ENCODE measurements around the gene PITPNM3.

Gene PITPNM3

GRCh38 chr17:6422654-6423241, 133.6 kb downstream of the PITPNM3 start:
- TF ChIP-seq SPI1 (IDR thresholded peaks at IDR 0.05; ENCODE audit: low read depth, low read length) (no peak), TAF1 (IDR thresholded peaks at IDR 0.05; ENCODE audit: low read depth, low read length) (no peak), POLR2AphosphoS5 (IDR thresholded peaks at IDR 0.05; ENCODE audit: low read depth, low read length) (no peak)
- no peak for DNase-seq (ENCODE audit: insufficient read length, low spot score)
- FAIRE-seq = no peak

DNA sequence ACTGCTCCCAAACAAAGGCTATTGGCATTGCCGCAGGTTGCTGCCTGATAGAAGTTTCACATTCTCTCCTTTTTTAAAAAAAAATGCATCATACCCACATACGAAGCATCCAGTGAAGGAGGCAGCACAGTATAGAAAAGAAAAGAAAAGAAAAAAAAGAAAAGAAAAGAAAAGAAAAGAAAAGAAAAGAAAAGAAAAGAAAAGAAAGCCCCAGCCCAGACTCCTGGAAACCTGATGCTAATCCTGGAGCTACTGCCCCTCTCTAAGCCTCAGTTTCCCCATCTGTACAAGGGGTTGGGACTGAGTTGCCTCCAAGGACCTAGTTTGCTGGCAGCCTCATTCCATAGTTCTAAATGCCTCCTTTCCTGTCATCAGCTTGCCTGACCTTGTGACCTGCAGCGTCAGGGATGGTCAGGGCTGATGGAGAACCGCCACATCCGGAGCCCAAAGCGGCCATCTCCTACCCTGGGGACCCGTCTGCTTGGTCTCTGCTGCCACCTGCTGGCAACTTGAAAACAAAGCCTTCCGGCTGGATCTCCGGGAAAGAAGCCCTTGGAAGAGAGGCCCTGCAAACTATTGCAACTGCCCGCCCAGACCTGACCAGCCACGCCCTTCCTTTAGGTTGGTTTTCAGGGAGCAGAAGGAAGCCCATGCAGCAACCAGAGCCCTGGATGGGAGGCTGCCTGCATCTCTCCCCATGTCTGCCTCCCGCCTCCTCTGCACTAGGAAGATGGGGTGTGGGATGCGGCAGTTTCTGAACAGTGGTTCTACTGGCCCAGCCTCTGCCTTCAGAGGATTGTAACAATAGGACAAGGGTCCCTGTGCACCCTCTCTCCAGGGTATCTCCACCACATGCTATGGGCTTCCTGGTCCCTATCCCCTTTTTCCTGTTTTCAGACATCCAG, 134.4 kb downstream of the PITPNM3 start:
- FAIRE-seq (no peak), DNase-seq (ENCODE audit: insufficient read length, low spot score) (peak; percentile 75)
- no peak for TF ChIP-seq POLR2A (IDR thresholded peaks at IDR 0.05; ENCODE audit: low read depth, low read length)
- no peak for TF ChIP-seq TAF1 (IDR thresholded peaks at IDR 0.05; ENCODE audit: low read depth, low read length)
- no peak for TF ChIP-seq PAX5 (IDR thresholded peaks at IDR 0.05; ENCODE audit: insufficient read depth, low read length, severe bottlenecking)
- no peak for TF ChIP-seq POU2F2 (IDR thresholded peaks at IDR 0.05; ENCODE audit: low read depth, low read length)
- TF ChIP-seq SPI1 (IDR thresholded peaks at IDR 0.05; ENCODE audit: low read depth, low read length) = no peak
- TF ChIP-seq POLR2AphosphoS5 (IDR thresholded peaks at IDR 0.05; ENCODE audit: low read depth, low read length) = no peak

GRCh38 chr17:6420173-6420641, 136.1 kb downstream of the PITPNM3 start:
- DNase-seq (ENCODE audit: insufficient read length, low spot score) (no peak), FAIRE-seq (no peak)
- TF ChIP-seq PAX5 (IDR thresholded peaks at IDR 0.05; ENCODE audit: insufficient read depth, low read length, severe bottlenecking) = no peak
- no peak for TF ChIP-seq TAF1 (IDR thresholded peaks at IDR 0.05; ENCODE audit: low read depth, low read length)
- no peak for TF ChIP-seq POU2F2 (IDR thresholded peaks at IDR 0.05; ENCODE audit: low read depth, low read length)
- no peak for TF ChIP-seq POLR2AphosphoS5 (IDR thresholded peaks at IDR 0.05; ENCODE audit: low read depth, low read length)
- no peak for TF ChIP-seq POLR2A (IDR thresholded peaks at IDR 0.05; ENCODE audit: low read depth, low read length)
- no peak for TF ChIP-seq SPI1 (IDR thresholded peaks at IDR 0.05; ENCODE audit: low read depth, low read length)

GRCh38 chr17:6415616-6416015, 140.7 kb downstream of the PITPNM3 start:
- FAIRE-seq (no peak), DNase-seq (ENCODE audit: insufficient read length, low spot score) (no peak)
- TF ChIP-seq PAX5 (IDR thresholded peaks at IDR 0.05; ENCODE audit: insufficient read depth, low read length, severe bottlenecking) (no peak), TAF1 (IDR thresholded peaks at IDR 0.05; ENCODE audit: low read depth, low read length) (no peak), POU2F2 (IDR thresholded peaks at IDR 0.05; ENCODE audit: low read depth, low read length) (no peak), POLR2A (IDR thresholded peaks at IDR 0.05; ENCODE audit: low read depth, low read length) (no peak), SPI1 (IDR thresholded peaks at IDR 0.05; ENCODE audit: low read depth, low read length) (no peak), POLR2AphosphoS5 (IDR thresholded peaks at IDR 0.05; ENCODE audit: low read depth, low read length) (no peak)

DNA sequence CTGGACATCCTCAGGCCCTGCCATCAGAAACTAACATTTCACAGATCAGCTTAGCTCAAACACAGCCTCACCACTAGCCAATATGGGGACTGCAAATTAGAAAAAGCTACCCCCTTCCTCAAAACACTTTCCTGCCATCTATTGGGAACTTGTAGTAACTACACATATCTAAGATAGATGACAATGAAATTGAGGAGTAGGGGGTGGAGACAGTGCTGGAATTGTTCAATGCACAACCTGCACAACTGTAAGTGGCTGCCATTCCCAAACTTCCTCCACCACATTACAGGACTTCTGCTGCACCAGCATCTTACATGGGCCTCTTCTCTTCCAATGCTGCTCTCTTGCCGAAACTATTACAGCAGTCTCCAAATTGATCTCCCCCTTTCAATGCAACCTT, 143.3 kb downstream of the PITPNM3 start:
- TF ChIP-seq POU2F2 (IDR thresholded peaks at IDR 0.05; ENCODE audit: low read depth, low read length) = no peak
- no peak for TF ChIP-seq POLR2AphosphoS5 (IDR thresholded peaks at IDR 0.05; ENCODE audit: low read depth, low read length)
- TF ChIP-seq SPI1 (IDR thresholded peaks at IDR 0.05; ENCODE audit: low read depth, low read length) = no peak
- TF ChIP-seq TAF1 (IDR thresholded peaks at IDR 0.05; ENCODE audit: low read depth, low read length) = no peak
- TF ChIP-seq POLR2A (IDR thresholded peaks at IDR 0.05; ENCODE audit: low read depth, low read length) = no peak
- no peak for TF ChIP-seq PAX5 (IDR thresholded peaks at IDR 0.05; ENCODE audit: insufficient read depth, low read length, severe bottlenecking)
- FAIRE-seq (peak; percentile 93), DNase-seq (ENCODE audit: insufficient read length, low spot score) (peak; percentile 50)

DNA sequence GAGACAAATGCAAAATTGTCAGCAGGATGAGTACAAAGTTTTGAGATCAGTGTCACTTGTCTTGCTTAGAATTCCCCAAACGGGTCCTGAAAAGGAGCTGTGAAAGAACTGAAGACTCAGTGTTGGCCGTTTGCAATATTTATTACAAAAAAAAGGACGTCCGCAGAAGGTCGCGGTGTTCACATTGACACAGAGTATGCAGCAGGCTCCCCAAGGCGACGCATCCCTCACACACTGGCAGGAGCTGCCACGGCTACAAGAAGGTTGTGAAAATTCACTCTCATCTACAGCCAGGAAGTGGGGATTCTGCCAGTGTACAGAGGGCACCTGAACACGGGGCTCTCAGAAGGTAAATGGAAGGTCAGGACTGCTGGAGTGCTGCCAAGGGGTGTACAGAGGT, 147.6 kb downstream of the PITPNM3 start:
- TF ChIP-seq TAF1 (IDR thresholded peaks at IDR 0.05; ENCODE audit: low read depth, low read length) (no peak), POLR2A (IDR thresholded peaks at IDR 0.05; ENCODE audit: low read depth, low read length) (no peak), POU2F2 (IDR thresholded peaks at IDR 0.05; ENCODE audit: low read depth, low read length) (no peak)
- no peak for DNase-seq (ENCODE audit: insufficient read length, low spot score)
- no peak for FAIRE-seq

- FAIRE-seq (no peak), DNase-seq (ENCODE audit: insufficient read length, low spot score) (no peak)
- TF ChIP-seq POLR2A (IDR thresholded peaks at IDR 0.05; ENCODE audit: low read depth, low read length) (no peak), POU2F2 (IDR thresholded peaks at IDR 0.05; ENCODE audit: low read depth, low read length) (no peak), PAX5 (IDR thresholded peaks at IDR 0.05; ENCODE audit: insufficient read depth, low read length, severe bottlenecking) (no peak), SPI1 (IDR thresholded peaks at IDR 0.05; ENCODE audit: low read depth, low read length) (no peak), TAF1 (IDR thresholded peaks at IDR 0.05; ENCODE audit: low read depth, low read length) (no peak), POLR2AphosphoS5 (IDR thresholded peaks at IDR 0.05; ENCODE audit: low read depth, low read length) (no peak)
These were observed 148.1 kb downstream of the PITPNM3 start for GRCh38 chr17:6408276-6408675.

- FAIRE-seq (no peak), DNase-seq (ENCODE audit: insufficient read length, low spot score) (no peak)
- TF ChIP-seq PAX5 (IDR thresholded peaks at IDR 0.05; ENCODE audit: insufficient read depth, low read length, severe bottlenecking) (no peak), POLR2AphosphoS5 (IDR thresholded peaks at IDR 0.05; ENCODE audit: low read depth, low read length) (no peak), POLR2A (IDR thresholded peaks at IDR 0.05; ENCODE audit: low read depth, low read length) (no peak), TAF1 (IDR thresholded peaks at IDR 0.05; ENCODE audit: low read depth, low read length) (no peak), SPI1 (IDR thresholded peaks at IDR 0.05; ENCODE audit: low read depth, low read length) (no peak), POU2F2 (IDR thresholded peaks at IDR 0.05; ENCODE audit: low read depth, low read length) (no peak)
These were observed 154.1 kb downstream of the PITPNM3 start for GRCh38 chr17:6402258-6402657.
